GM21825 (cell line): ENCODE data around the gene NPHP1.
"Not testable (repeated sequence)": the region's sequence is repeated elsewhere in the genome, so short reads cannot be mapped to it uniquely, and the experiment has no call there.

Experiments used
- ATAC-seq: cut with Tn5 transposase; IDR thresholded peaks from one replicate; pipeline ENCODE4 v1.9.1; 2021; ENCODE audit warnings: mild to moderate bottlenecking, moderate library complexity; ENCODE audit not compliant: unreplicated experiment

NPHP1 gene

DNA sequence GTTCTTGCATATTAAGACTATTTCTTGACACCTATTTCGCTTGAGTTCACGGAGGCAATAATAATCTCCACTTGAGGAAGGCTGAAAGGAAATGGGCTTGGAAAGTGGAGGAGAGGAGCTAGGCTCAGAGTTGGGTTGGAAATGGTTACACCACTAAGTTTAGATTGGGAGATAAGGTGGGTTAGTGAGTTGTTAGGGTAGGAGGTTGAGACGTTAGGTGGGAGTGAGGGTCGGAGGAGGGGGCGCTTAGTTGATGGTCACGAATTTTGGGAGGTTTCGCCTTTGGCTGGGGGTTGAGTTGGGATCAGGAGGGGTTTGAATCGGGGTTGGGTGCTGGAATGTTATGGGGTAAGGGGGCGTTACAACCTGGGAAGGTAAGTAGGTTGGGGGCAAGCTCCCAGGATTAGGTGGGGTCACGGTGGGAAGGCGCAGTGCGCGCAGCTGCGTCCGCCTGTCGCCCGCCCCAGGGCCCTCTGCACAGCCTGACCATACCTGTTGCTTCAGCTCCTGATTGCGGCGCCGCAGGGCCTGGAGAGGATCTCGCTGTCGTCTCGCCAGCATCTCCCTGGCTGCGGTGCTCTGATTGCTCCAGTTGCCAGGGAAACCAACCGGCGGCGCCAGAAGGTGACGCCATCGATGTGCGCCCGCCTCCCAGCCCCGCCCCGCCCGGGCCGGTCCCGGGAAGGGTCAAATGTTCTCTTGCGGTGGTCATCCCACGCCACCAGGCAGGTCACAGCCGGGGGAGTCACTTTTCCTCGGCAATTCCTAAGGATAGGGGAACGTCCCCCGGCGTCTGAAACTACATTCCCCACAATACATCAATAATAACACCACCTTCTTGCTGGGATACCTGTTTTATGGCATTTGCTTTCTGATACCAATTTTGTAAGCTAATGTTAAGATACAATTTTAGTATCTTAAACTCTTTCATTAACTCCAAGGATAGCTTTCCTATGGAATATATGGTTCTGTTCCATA lies at the start of gene NPHP1:
Gene NPHP1 (minus strand): TSS at position 606 of the 978 bp plus-strand sequence. CDS start 45 bp downstream, at position 561.
- ATAC-seq: peak; percentile 91

DNA sequence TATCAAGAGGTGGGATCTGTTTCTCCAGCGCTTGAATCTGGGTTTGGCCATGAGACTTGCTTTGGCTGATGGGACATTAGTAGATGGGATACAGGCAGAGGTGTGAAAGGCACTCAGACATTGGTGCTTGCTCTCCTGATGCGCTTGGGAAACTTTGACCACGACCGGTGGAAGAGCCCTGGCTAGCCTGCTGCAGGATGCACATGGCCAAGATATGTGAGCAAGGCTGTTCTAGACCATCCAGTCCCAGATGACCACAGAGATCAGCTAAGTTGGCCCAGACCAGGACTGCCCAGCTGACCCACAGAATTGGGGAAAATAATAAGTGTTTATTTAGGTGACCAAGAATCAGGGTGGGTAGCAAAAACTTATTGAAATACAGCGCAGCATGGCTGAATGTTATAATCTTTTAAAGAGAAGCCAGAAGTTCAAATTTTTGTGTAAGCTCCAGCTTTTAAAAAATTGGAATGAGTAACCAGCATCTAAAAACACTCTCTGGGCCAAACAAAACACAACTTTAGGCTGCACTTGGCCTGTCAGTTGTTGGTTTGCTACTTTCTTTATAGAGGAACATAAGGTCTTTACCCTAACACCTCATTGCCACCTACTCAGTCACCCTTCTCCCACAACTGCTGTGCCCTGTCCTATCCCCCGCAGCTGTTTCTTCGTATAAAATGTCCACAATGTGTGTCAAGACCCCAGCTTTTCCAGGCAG lies 43.4 kb upstream of the NPHP1 start:
- not testable (repeated sequence) for ATAC-seq

DNA sequence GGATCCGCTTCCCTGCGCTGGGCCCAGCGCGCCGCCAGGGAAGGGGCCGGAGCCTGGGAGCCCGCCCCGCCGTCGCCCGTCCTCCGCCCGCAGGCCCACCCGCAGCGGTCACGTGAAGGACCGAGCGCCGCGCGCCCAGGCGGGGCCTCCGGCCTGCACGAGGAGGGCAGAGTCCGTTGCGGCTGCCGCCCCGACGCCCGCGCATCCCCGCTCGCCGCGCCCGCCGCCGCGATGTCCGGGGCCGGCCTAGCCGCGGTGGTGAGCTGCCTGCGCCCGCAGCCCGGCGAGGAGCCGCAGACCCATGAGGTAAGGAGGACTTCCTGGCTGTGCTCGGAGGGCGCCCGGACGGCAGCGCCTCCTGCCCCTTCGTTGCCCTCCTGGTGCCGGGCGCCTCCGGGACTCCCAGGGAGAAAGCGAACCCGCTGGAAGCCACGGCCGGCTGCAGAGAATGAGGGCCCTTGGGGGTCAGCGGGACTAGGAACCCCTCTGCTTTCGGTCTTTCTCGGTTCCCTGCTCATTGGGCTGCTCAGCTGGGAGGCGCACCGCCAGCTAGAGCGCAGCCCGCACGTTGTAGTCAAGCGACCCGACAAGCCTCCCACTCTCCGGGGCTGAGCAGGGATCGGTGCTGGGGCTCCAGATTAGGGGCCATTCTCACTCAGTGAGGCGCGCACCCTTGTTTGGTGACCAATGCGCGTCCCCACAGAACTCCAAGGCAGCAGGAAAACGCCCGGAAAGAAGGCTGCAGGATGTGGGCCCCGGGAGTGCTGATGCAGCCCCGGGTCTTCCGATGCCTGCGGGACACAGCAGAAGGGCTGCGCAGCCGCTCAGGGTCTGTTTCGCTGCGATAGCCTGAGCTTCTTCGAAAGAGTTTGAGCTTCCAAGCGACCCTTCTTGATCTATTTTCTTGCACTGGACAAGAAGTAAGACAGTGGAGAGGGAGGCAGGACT lies 40.9 kb upstream of the NPHP1 start:
- ATAC-seq: not testable (repeated sequence)

DNA sequence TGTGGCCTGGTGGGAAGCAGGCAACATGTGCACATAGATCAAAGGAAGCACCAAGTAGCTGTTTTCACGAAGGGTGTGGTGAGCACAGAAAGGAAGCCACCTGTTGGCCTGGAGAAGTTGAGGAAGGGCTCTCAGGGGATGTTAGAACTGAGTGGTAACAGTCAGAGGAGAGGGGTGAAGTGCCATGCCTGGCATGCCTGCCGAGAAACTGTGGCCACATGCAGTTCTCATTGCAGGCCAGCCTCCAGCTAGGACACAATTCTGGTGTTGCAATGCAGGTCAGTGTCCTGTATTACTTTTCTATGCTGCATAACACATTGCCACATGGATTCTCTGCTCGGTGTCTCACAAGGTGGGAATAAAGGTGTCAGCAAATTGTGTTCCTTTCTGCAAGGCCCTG lies 38.5 kb upstream of the NPHP1 start:
- not testable (repeated sequence) for ATAC-seq

DNA sequence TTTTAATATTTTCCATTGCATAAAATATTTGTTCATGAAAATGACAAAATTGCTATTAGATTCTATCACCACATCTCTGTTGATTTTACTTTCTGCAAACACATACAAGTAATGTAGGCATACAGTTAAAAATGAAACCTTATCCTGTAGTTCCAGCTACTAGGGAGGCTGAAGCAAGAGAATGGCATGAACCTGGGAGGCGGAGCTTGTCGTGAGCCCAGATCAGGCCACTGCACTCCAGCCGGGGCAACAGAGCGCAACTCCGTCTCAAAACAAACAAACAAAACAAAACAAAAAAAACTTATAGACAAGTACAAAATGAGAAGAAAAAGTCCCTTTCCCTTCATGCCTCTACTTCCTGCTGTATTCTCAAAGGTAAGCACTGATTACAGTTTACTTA lies 29.7 kb upstream of the NPHP1 start:
- ATAC-seq: not testable (repeated sequence)

DNA sequence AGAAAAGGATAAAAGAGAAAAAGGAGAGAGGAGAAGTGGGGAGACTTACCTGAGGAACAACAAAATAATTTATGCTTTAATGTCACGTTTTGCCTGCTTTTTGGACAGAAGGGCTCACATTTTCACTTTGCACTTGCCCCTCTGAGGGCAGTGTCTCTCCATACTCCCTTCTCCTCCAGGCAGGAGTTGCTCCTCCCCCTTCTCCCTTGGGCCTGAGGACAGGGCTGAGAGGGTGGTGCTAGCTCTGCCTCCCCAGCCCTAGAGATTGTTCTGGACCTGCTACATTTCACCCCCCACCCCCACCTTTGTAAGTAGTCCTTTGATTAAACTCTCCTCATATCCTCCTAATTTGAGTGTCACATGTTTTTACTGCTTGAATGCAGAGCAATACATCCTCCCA lies 25.1 kb upstream of the NPHP1 start:
- ATAC-seq: not testable (repeated sequence)

DNA sequence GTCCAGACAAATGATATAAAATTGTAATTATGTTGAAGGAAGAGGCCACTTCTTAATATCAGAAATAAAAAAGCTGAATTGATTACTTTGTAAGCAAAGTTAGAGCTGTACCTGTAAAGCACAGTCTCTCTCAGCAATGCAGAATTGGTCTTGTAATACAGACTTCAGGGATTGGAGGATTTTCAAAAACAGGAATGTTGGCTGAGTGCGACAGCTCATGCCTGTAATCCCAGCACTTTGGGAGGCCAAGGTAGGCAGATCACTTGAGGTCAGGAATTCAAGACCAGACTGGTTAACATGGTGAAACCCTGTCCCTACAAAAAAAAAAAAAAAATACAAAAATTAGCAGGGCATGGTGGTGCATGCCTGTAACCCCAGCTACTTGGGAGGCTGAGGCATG lies 17.8 kb upstream of the NPHP1 start:
- not testable (repeated sequence) for ATAC-seq

DNA sequence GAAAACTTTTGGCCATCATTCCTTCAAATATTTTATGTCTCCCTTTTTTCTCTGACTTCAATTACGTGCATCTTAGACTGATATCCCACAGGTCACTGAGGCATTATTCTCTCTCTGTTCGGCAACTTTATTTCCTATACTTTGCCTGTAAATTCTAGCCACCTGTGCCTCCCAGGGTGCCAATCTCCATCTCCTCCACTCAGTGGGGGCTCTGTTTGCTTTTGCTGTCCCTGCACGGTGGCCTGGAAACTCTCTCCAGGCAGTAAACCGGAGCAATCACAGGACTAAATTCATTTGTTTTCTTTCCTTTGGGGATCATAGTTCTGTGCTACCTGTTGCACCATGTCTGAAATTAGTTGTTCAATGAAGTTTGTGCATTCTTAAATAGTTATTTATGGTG lies 17.1 kb upstream of the NPHP1 start:
- ATAC-seq: no peak

DNA sequence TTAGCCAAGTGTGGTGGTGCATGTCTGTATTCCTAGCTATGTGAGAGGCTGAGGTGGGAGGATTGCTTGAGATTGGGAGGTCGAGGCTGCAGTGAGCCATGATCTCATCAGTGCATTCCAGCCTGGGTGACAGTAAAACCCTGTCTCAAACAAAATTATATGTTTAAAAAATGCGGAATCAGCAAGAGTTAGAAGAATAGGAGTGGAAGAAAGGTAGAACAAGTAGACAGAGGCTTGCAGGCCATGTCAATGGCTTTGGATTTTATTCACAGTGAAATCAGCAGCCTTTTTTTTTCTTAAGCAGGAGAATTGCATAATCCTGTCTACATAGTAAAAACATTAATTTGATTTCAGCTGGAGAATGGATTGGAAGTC lies 15.4 kb upstream of the NPHP1 start:
- no peak for ATAC-seq

DNA sequence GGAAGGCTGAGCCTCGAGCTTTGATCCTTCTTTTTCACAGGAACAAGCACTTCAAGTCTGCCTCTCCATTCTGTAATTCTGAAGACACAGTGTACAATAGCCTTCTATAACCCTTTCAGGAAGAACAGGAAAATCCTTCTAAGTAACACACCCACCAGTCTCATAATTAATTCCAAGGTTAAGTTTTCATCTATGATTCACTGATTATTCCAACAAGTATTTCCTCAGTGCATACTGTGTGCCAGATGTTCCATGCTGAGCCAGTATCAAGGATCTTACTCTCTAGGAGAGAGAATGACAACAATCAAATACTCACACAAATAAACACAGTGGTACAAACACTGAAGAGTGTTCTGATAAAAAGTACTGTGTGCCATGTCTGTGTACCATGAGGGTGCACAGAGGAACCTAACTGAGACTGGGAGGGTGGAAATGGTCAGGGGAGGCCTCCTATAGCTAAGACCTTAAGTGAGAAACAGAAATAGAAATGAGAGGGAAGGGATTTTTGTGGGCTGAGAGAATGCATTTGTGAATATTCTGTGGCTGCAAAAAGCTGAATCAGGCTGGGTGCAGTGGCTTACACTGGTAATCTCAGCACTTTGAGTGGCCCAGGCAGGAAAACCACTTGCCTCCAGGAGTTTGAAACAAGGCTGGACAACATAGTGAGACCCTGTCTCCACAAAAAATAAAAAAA lies 14.8 kb upstream of the NPHP1 start:
- no peak for ATAC-seq

DNA sequence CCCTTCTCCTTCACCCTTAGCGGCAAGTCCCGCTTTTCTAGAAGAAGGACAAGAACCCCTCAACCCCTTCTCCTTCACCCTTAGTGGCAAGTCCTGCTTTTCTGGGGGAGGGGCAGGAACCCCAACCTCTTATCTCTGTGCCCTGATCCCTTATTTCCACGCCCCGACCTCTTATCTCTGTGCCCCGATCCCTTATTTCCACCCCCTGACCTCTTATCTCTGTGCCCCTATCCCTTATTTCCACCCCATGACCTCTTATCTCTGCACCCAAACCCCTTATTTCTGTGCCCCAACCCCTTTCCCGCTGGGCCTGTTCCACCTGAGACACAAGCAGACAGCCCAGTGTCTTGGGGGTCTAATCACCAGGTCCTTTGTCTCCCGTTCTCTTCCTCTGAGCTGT lies 14.1 kb upstream of the NPHP1 start:
- not testable (repeated sequence) for ATAC-seq

DNA sequence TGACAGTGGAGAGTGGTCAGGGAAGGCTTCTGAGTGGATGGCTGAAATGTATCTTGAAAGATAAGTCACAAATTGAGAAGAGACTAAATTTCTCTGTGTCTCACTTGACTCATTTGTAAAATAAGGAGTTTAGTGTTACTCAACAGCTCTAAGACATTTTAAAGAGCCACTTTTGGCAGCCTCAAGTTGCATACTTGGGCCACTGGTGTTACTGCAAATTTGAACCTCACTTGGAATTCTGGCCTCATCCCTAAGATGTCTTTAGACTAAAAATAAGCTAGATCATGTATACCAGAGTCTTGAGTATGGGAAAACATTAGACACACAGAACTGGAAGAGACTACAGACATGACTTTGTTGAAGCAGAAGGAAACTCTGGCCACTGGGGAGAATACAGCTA lies 12.0 kb upstream of the NPHP1 start:
- ATAC-seq: no peak

DNA sequence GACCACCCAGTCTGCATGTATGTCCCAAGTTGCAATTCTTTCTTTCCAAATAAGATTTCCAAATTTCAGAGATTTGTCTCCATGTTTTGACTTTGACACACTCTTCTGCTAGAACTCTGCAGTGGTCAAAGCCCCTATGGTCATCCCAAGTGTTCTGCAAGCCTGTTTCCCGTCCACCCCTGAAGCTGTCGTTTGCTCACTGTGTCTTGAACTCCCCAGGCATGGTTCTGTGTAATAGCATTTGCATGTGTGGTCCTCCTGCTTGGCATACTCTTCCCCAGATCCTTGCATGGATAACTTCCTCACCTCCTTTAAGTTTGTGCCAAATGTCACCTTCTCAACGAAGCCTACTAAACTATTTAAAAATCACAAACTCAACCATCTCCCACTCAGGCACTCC lies 11.4 kb upstream of the NPHP1 start:
- ATAC-seq: no peak

DNA sequence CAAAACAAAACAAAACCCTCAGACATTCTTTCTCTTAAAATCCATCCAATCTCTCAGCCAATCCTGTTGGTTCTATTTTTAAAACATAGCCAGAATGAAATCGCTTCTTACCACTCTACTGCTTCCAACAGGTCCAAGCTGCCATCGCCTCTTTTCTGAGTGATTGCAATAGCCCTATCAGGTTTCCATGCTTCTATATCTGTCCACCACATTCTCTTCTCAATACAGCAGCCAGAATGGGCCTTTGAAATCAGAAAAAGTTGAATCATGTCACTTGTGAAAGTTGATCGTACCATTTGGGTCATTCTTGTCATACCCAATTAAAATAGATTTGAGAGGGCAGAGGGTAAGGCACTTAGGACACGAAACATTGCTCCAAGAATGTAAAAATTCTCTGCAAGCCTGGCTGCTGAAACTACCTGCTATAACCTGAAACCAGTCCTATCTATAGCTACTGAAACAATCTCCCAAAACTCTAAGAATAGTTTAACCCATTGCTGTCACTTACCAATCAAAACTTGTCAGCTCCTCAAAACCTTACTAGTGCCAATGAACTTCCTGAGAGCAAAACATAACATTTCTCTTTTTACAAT lies 10.8 kb upstream of the NPHP1 start:
- ATAC-seq: no peak

DNA sequence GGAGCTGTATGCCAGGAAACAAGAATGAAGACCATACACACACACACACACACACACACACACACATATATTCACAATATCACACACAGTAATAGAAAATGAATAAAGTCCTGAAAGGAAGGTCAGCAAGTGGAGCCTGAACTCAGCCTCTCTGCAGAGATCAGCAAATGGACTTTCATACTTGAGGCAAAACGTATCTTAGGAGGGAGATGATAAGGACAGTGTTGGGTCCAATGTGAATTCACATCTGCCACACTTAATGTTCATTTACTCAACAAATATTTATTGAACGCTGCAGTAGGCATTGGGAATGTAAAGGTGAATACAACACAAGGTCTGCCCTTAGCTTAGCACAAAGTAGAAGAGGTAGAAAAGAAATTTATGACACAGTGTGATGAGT lies 10.3 kb upstream of the NPHP1 start:
- ATAC-seq: no peak

DNA sequence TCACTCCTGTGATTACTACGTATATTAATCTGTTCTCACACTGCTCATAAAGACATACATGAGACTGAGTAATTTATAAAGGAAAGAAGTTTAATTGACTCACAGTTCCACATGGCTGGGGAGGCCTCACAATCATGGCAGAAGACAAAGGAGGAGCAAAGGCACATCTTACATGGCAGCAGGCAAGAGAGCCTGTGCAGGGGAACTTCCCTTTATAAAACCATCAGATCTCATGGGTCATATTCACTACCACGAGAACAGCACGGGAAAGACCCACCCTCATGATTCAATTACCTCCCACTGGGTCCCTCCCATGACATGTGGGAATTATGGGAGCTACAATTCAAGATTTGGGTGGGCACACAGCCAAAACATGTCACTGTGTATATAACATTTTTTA lies 8.7 kb upstream of the NPHP1 start:
- not testable (repeated sequence) for ATAC-seq

DNA sequence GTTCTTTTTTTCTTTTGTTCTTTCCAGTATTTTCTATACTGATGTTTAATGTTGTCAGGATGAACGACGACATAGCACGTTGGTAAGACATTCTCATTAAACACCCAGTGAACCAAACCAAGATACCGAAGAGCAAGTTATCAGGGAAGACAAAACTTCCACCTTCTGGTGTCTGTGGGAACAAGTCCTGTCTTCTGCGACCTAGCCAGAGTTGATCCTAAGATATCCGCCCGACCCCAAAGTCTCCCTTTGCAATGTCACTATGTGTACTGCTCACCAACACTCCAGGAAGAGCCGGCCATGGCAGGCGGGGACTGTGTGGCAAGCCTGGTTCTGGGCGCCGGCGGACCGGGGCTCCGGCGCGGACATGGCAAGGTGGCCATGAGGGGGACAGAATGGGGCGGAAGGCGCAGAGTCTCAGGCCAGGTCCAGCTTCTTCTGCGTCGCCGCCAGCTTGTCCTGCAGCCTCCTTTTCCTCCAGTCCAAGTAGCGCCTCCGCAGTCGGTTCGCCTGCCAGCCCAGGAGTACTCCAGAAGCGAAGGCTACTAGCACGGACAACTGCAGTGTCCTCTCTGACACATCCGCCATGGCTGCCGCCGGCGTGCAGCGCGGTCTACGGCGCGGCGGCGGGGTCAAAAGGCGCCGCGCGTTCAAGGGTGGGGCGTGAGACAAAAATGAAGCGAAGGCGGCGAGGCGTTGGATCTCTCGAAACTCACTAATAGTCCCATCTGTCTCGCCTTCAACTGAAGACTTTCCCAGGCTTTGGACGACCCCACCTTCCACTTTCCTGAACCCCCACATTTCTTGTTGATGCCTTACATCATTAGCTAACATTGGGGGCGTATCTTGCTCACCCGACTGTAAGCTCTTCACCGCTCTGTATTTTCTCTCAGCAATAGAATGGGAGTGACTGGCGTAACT lies 7.4 kb upstream of the NPHP1 start, which contains the start of gene MTLN:
Gene MTLN (minus strand): TSS at position 610 of the 921 bp plus-strand sequence. CDS start 22 bp downstream, at position 588.
- ATAC-seq: peak; percentile 80

DNA sequence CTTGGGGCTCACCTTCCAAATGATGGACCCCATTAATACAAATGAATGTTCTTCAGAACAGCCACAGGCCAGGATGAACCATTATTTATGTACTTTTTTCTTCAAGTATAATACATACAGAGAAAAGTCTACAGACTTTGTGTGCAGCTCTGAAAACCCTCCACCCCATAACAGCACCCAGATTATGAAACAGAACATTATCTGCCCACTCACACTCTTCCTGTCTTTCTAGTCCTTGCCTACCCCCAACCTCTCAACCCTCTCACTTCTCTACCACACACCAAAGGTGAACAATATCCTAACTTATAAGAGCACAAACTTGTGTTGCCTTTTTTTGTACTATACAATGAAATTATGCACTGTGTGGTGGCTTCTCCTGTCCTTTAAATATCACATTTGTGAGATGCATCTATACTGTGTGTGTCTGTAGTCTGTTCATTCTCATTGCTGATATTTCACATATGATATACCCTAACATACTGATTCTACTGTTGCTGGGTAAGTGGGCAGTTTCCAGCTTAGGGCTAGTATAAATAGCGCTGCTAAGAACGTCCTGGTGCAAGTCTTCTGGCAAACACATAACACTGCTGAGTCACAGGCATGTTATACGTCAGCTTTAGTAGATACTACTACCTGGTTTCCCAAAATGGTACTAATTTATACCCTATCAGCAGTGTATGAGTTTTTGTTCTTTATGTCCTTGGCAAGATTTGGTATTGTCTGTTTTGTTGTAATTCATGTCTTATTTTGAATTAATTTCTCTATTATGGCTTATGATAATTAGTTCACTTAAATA lies 1.0 kb upstream of the NPHP1 start:
- ATAC-seq: no peak
